IPS-18a (cell line): ENCODE results near the gene SLC25A48.

Source experiments
- H3K27ac ChIP-seq: one replicate; pipeline ENCODE4 v1.5.1; 2013; ENCODE audit warnings: low read length
- H3K27me3 ChIP-seq: one replicate; pipeline ENCODE4 v1.6.1; 2013; ENCODE audit warnings: mild to moderate bottlenecking, low read length; ENCODE audit not compliant: control insufficient read depth, insufficient read depth
- H3K36me3 ChIP-seq: one replicate; pipeline ENCODE4 v1.6.1; 2013; ENCODE audit warnings: low read depth, low read length; ENCODE audit not compliant: control insufficient read depth
- H3K4me1 ChIP-seq: one replicate; pipeline ENCODE4 v1.6.1; 2013; ENCODE audit warnings: low read depth, low read length; ENCODE audit not compliant: control insufficient read depth
- H3K4me3 ChIP-seq: one replicate; pipeline ENCODE4 v1.5.1; 2013; ENCODE audit warnings: low read length
- H3K9ac ChIP-seq: one replicate; pipeline ENCODE4 v1.6.1; 2013; ENCODE audit warnings: mild to moderate bottlenecking, low read length, moderate library complexity
- H3K9me3 ChIP-seq: one replicate; pipeline ENCODE4 v1.6.1; 2013; ENCODE audit warnings: low read depth, low read length; ENCODE audit not compliant: control insufficient read depth

SLC25A48 gene

GRCh38 chr5:135823881-135824280 is 10.6 kb upstream of the SLC25A48 start:
- Histone ChIP-seq H3K4me1 (peaks cover 10% of the 10 kb centered on the region), H3K9ac (no peak overlapping the region), H3K27ac (no peak overlapping the region), H3K4me3 (no peak overlapping the region), H3K27me3 (no peaks in the 10 kb centered on the region), H3K9me3 (no peaks in the 10 kb centered on the region), H3K36me3 (no peaks in the 10 kb centered on the region)

- Histone ChIP-seq H3K4me3 (no peak overlapping the region), H3K36me3 (no peaks in the 10 kb centered on the region), H3K9me3 (no peaks in the 10 kb centered on the region)
Observed at GRCh38 chr5:135824541-135825041, 9.9 kb upstream of the SLC25A48 start.

GRCh38 chr5:135825373-135826220 is 8.9 kb upstream of the SLC25A48 start:
- H3K4me3 ChIP-seq = no peak overlapping the region
- peaks cover 10% of the 10 kb centered on the region for H3K4me1 ChIP-seq
- H3K27me3 ChIP-seq = peaks cover 4% of the 10 kb centered on the region
- no peak overlapping the region for H3K9ac ChIP-seq
- H3K9me3 ChIP-seq = no peaks in the 10 kb centered on the region
- H3K36me3 ChIP-seq = no peaks in the 10 kb centered on the region
- no peak overlapping the region for H3K27ac ChIP-seq

More at GRCh38 chr5:135824541-135825041, 9.9 kb upstream of the SLC25A48 start:
- no peak overlapping the region for H3K27ac ChIP-seq
- no peak overlapping the region for H3K9ac ChIP-seq
- no peaks in the 10 kb centered on the region for H3K27me3 ChIP-seq
- H3K4me1 ChIP-seq = peaks cover 10% of the 10 kb centered on the region

GRCh38 chr5:135826221-135826525 is 8.3 kb upstream of the SLC25A48 start:
- peaks cover 8% of the 10 kb centered on the region for H3K4me1 ChIP-seq
- H3K27ac ChIP-seq = no peak overlapping the region
- no peak overlapping the region for H3K9ac ChIP-seq

GRCh38 chr5:135826994-135827671 is 7.3 kb upstream of the SLC25A48 start:
- no peak overlapping the region for H3K4me3 ChIP-seq
- H3K9ac ChIP-seq = no peak overlapping the region
- H3K9me3 ChIP-seq = no peaks in the 10 kb centered on the region
- H3K27me3 ChIP-seq = peaks cover 11% of the 10 kb centered on the region
- H3K36me3 ChIP-seq = no peaks in the 10 kb centered on the region
- no peak overlapping the region for H3K27ac ChIP-seq
- no peaks in the 10 kb centered on the region for H3K4me1 ChIP-seq

More at GRCh38 chr5:135826221-135826525, 8.3 kb upstream of the SLC25A48 start:
- Histone ChIP-seq H3K27me3 (peaks cover 10% of the 10 kb centered on the region), H3K9me3 (no peaks in the 10 kb centered on the region), H3K36me3 (no peaks in the 10 kb centered on the region), H3K4me3 (no peak overlapping the region)

GRCh38 chr5:135827965-135828781 is 6.3 kb upstream of the SLC25A48 start:
- Histone ChIP-seq H3K4me3 (no peak overlapping the region), H3K4me1 (no peaks in the 10 kb centered on the region), H3K36me3 (no peaks in the 10 kb centered on the region), H3K27ac (no peak overlapping the region), H3K9ac (no peak overlapping the region), H3K27me3 (peaks cover 22% of the 10 kb centered on the region), H3K9me3 (no peaks in the 10 kb centered on the region)

- no peak overlapping the region for H3K9ac ChIP-seq
- H3K9me3 ChIP-seq = no peaks in the 10 kb centered on the region
- H3K27ac ChIP-seq = no peak overlapping the region
- no peaks in the 10 kb centered on the region for H3K36me3 ChIP-seq
- peaks cover 27% of the 10 kb centered on the region for H3K27me3 ChIP-seq
- H3K4me1 ChIP-seq = no peaks in the 10 kb centered on the region
- no peak overlapping the region for H3K4me3 ChIP-seq
Observed at GRCh38 chr5:135828782-135829127, 5.7 kb upstream of the SLC25A48 start.

- Histone ChIP-seq H3K36me3 (no peaks in the 10 kb centered on the region), H3K9ac (no peak overlapping the region), H3K4me1 (no peaks in the 10 kb centered on the region), H3K27ac (no peak overlapping the region), H3K27me3 (peaks cover 32% of the 10 kb centered on the region), H3K4me3 (no peak overlapping the region), H3K9me3 (no peaks in the 10 kb centered on the region)
Observed at GRCh38 chr5:135829179-135829578, 5.3 kb upstream of the SLC25A48 start.

- no peak overlapping the region for H3K4me3 ChIP-seq
- H3K9ac ChIP-seq = no peak overlapping the region
- no peaks in the 10 kb centered on the region for H3K9me3 ChIP-seq
- no peak overlapping the region for H3K27ac ChIP-seq
- no peaks in the 10 kb centered on the region for H3K4me1 ChIP-seq
- H3K27me3 ChIP-seq = peaks cover 38% of the 10 kb centered on the region
- H3K36me3 ChIP-seq = no peaks in the 10 kb centered on the region
Observed at GRCh38 chr5:135829681-135830383, 4.6 kb upstream of the SLC25A48 start.

GRCh38 chr5:135830384-135830700 is 4.1 kb upstream of the SLC25A48 start:
- Histone ChIP-seq H3K9me3 (no peaks in the 10 kb centered on the region), H3K27me3 (peaks cover 43% of the 10 kb centered on the region), H3K9ac (no peak overlapping the region)

GRCh38 chr5:135830876-135831275 is 3.6 kb upstream of the SLC25A48 start:
- Histone ChIP-seq H3K9ac (no peak overlapping the region), H3K4me3 (no peak overlapping the region), H3K36me3 (no peaks in the 10 kb centered on the region), H3K4me1 (no peaks in the 10 kb centered on the region), H3K9me3 (no peaks in the 10 kb centered on the region), H3K27me3 (peaks cover 49% of the 10 kb centered on the region), H3K27ac (no peak overlapping the region)

More at GRCh38 chr5:135830384-135830700, 4.1 kb upstream of the SLC25A48 start:
- H3K4me3 ChIP-seq = no peak overlapping the region
- no peaks in the 10 kb centered on the region for H3K4me1 ChIP-seq
- no peaks in the 10 kb centered on the region for H3K36me3 ChIP-seq
- H3K27ac ChIP-seq = no peak overlapping the region
